Lower leg skin (tissue), 3 donors: ENCODE results near the gene AUTS2.

Experiments
- CTCF ChIP-seq, 3 donors: fragments of 450-650 bp; IDR thresholded peaks; one replicate each; pipeline ENCODE4 v1.5.1; 2016; ENCODE audit warnings: antibody characterized with exemption in 3 of 3, mild to moderate bottlenecking in 3 of 3, moderate library complexity in 2 of 3
- POLR2A ChIP-seq, 2 donors: fragments of 450-650 bp; IDR thresholded peaks; one replicate each; pipeline ENCODE4 v1.6.1; 2016 to 2017; ENCODE audit warnings: antibody characterized with exemption in 2 of 2, mild to moderate bottlenecking in 1 of 2, moderate library complexity in 1 of 2

GRCh38 chr7:70285854-70286253 is 687.6 kb downstream of the AUTS2 start:
- TF ChIP-seq CTCF (IDR thresholded peaks at IDR 0.05), result no peak
- no peak for TF ChIP-seq POLR2A (IDR thresholded peaks at IDR 0.05)
